ENCODE measurements around the gene TRMT1L.

DNA sequence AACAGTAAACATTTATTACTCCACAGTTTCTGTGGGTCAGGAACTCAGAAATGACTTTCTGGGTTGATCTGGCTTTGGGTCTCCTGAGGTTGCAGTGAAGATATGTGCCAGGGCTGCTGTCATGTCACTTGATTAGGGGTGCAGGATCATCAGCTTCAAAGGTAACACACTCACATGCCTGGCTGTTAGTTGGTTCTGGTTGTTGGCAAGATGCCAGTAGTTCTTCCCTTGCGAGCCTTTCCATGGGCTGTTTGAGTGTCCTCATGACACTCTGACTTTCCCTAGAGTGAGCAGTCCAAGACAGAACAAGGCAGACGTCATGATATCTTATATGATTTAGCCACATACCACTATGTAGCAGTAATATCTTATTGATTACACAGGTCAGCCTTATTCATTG is 2.0 kb upstream of the TRMT1L start:
- TF ChIP-seq, protein P1, sequence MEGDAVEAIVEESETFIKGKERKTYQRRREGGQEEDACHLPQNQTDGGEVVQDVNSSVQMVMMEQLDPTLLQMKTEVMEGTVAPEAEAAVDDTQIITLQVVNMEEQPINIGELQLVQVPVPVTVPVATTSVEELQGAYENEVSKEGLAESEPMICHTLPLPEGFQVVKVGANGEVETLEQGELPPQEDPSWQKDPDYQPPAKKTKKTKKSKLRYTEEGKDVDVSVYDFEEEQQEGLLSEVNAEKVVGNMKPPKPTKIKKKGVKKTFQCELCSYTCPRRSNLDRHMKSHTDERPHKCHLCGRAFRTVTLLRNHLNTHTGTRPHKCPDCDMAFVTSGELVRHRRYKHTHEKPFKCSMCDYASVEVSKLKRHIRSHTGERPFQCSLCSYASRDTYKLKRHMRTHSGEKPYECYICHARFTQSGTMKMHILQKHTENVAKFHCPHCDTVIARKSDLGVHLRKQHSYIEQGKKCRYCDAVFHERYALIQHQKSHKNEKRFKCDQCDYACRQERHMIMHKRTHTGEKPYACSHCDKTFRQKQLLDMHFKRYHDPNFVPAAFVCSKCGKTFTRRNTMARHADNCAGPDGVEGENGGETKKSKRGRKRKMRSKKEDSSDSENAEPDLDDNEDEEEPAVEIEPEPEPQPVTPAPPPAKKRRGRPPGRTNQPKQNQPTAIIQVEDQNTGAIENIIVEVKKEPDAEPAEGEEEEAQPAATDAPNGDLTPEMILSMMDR (IDR thresholded peaks at IDR 0.05; ENCODE audit: control extremely low read depth in 1 of 3, insufficient read depth in 1 of 3, low read depth in 1 of 3, low read length in 3 of 3), result no peak
- no peak for TF ChIP-seq TEAD4 (IDR thresholded peaks at IDR 0.05; ENCODE audit: low read depth, low read length)
- TF ChIP-seq POLR2A (IDR thresholded peaks at IDR 0.05; ENCODE audit: control extremely low read depth in 1 of 2, low read depth in 2 of 2, low read length in 2 of 2), result no peak
- TF ChIP-seq POLR2AphosphoS5 (IDR thresholded peaks at IDR 0.05; ENCODE audit: low read depth, low read length), result no peak
- TF ChIP-seq, protein P2, sequence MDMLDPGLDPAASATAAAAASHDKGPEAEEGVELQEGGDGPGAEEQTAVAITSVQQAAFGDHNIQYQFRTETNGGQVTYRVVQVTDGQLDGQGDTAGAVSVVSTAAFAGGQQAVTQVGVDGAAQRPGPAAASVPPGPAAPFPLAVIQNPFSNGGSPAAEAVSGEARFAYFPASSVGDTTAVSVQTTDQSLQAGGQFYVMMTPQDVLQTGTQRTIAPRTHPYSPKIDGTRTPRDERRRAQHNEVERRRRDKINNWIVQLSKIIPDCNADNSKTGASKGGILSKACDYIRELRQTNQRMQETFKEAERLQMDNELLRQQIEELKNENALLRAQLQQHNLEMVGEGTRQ (IDR thresholded peaks at IDR 0.05; ENCODE audit: low read length), result no peak
- TF ChIP-seq RFX5 (IDR thresholded peaks at IDR 0.05; ENCODE audit: borderline replicate concordance, low read depth, low read length), result no peak
- TF ChIP-seq TCF12 (IDR thresholded peaks at IDR 0.05; ENCODE audit: low read depth, low read length), result no peak
- TF ChIP-seq EP300 (IDR thresholded peaks at IDR 0.05; ENCODE audit: borderline replicate concordance in 1 of 2, low read depth in 2 of 2, low read length in 2 of 2), result no peak
- no peak for TF ChIP-seq RAD21 (IDR thresholded peaks at IDR 0.05 in 1 of 2, conservative IDR thresholded peaks at IDR 0.05 in 1 of 2; ENCODE audit: low read depth in 2 of 2, low read length in 2 of 2)
- TF ChIP-seq SP1 (IDR thresholded peaks at IDR 0.05; ENCODE audit: low read depth, low read length), result no peak
- TF ChIP-seq, protein P3, sequence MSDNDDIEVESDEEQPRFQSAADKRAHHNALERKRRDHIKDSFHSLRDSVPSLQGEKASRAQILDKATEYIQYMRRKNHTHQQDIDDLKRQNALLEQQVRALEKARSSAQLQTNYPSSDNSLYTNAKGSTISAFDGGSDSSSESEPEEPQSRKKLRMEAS (IDR thresholded peaks at IDR 0.05), result no peak
- no peak for TF ChIP-seq HDAC2 (IDR thresholded peaks at IDR 0.05; ENCODE audit: borderline replicate concordance in 1 of 2, low read depth in 2 of 2, low read length in 2 of 2)
- no peak for TF ChIP-seq SRF (IDR thresholded peaks at IDR 0.05; ENCODE audit: low read depth, low read length)

Data from H1 (cell line).